HEK293T (cell line): ENCODE data around the gene RAB26.

Experiments used
- ARNT ChIP-seq: fragments of 450-650 bp; IDR thresholded peaks from 2 replicates; pipeline ENCODE4 v1.6.1; 2017; ENCODE audit warnings: mild to moderate bottlenecking
- BHLHE40 ChIP-seq: fragments of 450-650 bp; IDR thresholded peaks from 2 replicates; pipeline ENCODE4 v1.6.1; 2016; ENCODE audit warnings: mild to moderate bottlenecking, moderate library complexity, borderline replicate concordance
- FOXA1 ChIP-seq: fragments of 450-650 bp; IDR thresholded peaks from 2 replicates; pipeline ENCODE4 v1.6.1; 2016; ENCODE audit warnings: mild to moderate bottlenecking
- FOXK2 ChIP-seq: fragments of 450-650 bp; IDR thresholded peaks from 2 replicates; pipeline ENCODE4 v1.6.1; 2016; ENCODE audit warnings: mild to moderate bottlenecking
- SUZ12 ChIP-seq: fragments of 450-650 bp; IDR thresholded peaks from 2 replicates; pipeline ENCODE4 v1.6.1; 2016; ENCODE audit warnings: mild to moderate bottlenecking
- ZNF384 ChIP-seq: fragments of 450-650 bp; IDR thresholded peaks from 2 replicates; pipeline ENCODE4 v1.6.1; 2016

- TF ChIP-seq BHLHE40, result no peak
- TF ChIP-seq SUZ12, result no peak
- no peak for TF ChIP-seq FOXA1
- no peak for TF ChIP-seq FOXK2
- no peak for TF ChIP-seq ZNF384
- no peak for TF ChIP-seq ARNT
Observed at GRCh38 chr16:2191446-2191706, 43.0 kb downstream of the RAB26 start.
